ENCODE measurements around the gene SMIM32. TPM values are rescaled to one million over a fixed set of nuclear protein-coding genes. Genes with fewer than 3 reads are reported as not detected.

Gene SMIM32
- total and polyA plus RNA-seq, 2 of the 13 experiments (the other 11 are each of a cell fraction or from before 2014, with no cell fraction given), result 0.15 to 0.20 TPM

- FAIRE-seq, result no peak
Observed at GRCh38 chr5:136230176-136230575, 37.2 kb upstream of the SMIM32 start.

GRCh38 chr5:136228136-136228757 is 35.3 kb upstream of the SMIM32 start:
- 27% methylated on average over 7 of the region's 7 CpGs for WGBS (ENCODE audit: low lambda C conversion rate)
- no TSS peak for BruUV-seq (replicated peaks)
- Histone ChIP-seq H3K79me2 (ENCODE audit: insufficient read depth, low read length) (no peaks in the 10 kb centered on the region), H3K27me3 (ENCODE audit: control insufficient read depth in 1 of 2, insufficient read depth in 2 of 2, low read length in 2 of 2) (peaks cover 0 to 19% of the 10 kb centered on the region in 2 experiments; a peak in 2 of 5 replicates), H4K20me1 (ENCODE audit: insufficient read depth, low read length) (no peaks in the 10 kb centered on the region), H3K4me3 (replicated peaks in 1 of 3; ENCODE audit: insufficient read depth in 1 of 3, low read depth in 2 of 3, low read length in 3 of 3) (no peak overlapping the region), H2AFZ (ENCODE audit: low read length) (no peak overlapping the region), H3K9ac (ENCODE audit: insufficient read depth, low read depth, low read length) (no peak overlapping the region), H3K36me3 (replicated peaks in 1 of 2; ENCODE audit: control insufficient read depth in 1 of 2, insufficient read depth in 2 of 2, low read length in 2 of 2) (no peaks in the 10 kb centered on the region), H3K4me1 (ENCODE audit: insufficient read depth, low read length) (no peaks in the 10 kb centered on the region), H3K4me2 (ENCODE audit: low read depth, low read length) (no peak overlapping the region), H3K27ac (ENCODE audit: extremely low read length, insufficient read depth, low read length) (no peak overlapping the region), H3K9me3 (ENCODE audit: low read length) (no peaks in the 10 kb centered on the region)
- DNase-seq (ENCODE audit: low spot score) (no peak), FAIRE-seq (no peak), ATAC-seq (no peak)
- TF ChIP-seq DR1 (CRISPR knock-in tag; IDR thresholded peaks at IDR 0.05) (no peak), SMAD9 (CRISPR knock-in tag; IDR thresholded peaks at IDR 0.05) (no peak), CREB3 (CRISPR knock-in tag; IDR thresholded peaks at IDR 0.05) (no peak), ZBTB26 (CRISPR knock-in tag; IDR thresholded peaks at IDR 0.05; ENCODE audit: borderline replicate concordance) (no peak), SALL2 (CRISPR knock-in tag; IDR thresholded peaks at IDR 0.05) (no peak), ATF3 (CRISPR knock-in tag; IDR thresholded peaks at IDR 0.05) (no peak), BRF2 (CRISPR knock-in tag; IDR thresholded peaks at IDR 0.05) (no peak)
- CTCF ChIA-PET (ENCODE audit: low intra/inter-chr PET ratio, low total read pairs), result no interaction called here
- intact Hi-C loops (cut with micrococcal nuclease; ENCODE audit: unreplicated experiment) (no loop called here), in situ Hi-C loops (cut with HindIII; ENCODE audit: extremely low pct_ligation_motif_present, low pct_unique_long_range_greater_than_20kb) (no loop called here)
- POLR2A ChIA-PET, result no interaction called here

More at GRCh38 chr5:136230176-136230575, 37.2 kb upstream of the SMIM32 start:
- Histone ChIP-seq H4K20me1 (ENCODE audit: insufficient read depth, low read length) (no peaks in the 10 kb centered on the region), H3K9ac (ENCODE audit: insufficient read depth, low read depth, low read length) (no peak overlapping the region), H3K27ac (ENCODE audit: extremely low read length, insufficient read depth, low read length) (no peak overlapping the region), H3K4me3 (replicated peaks in 1 of 3; ENCODE audit: insufficient read depth in 1 of 3, low read depth in 2 of 3, low read length in 3 of 3) (no peak overlapping the region), H3K4me2 (ENCODE audit: low read depth, low read length) (no peak overlapping the region), H3K79me2 (ENCODE audit: insufficient read depth, low read length) (no peaks in the 10 kb centered on the region), H3K9me3 (ENCODE audit: low read length) (no peaks in the 10 kb centered on the region), H3K27me3 (ENCODE audit: control insufficient read depth in 1 of 2, insufficient read depth in 2 of 2, low read length in 2 of 2) (peaks cover 0 to 19% of the 10 kb centered on the region in 2 experiments; a peak in 2 of 5 replicates), H2AFZ (ENCODE audit: low read length) (no peak overlapping the region), H3K4me1 (ENCODE audit: insufficient read depth, low read length) (no peaks in the 10 kb centered on the region), H3K36me3 (replicated peaks in 1 of 2; ENCODE audit: control insufficient read depth in 1 of 2, insufficient read depth in 2 of 2, low read length in 2 of 2) (no peaks in the 10 kb centered on the region)
- BruUV-seq (replicated peaks), result no TSS peak
- CTCF ChIA-PET (ENCODE audit: low intra/inter-chr PET ratio, low total read pairs), result no interaction called here
- in situ Hi-C loops (cut with HindIII; ENCODE audit: extremely low pct_ligation_motif_present, low pct_unique_long_range_greater_than_20kb), result no loop called here
- TF ChIP-seq RBAK (CRISPR knock-in tag; IDR thresholded peaks at IDR 0.05), result no peak
- no peak for TF ChIP-seq ZNF709 (CRISPR knock-in tag; IDR thresholded peaks at IDR 0.05)
- TF ChIP-seq SATB2 (CRISPR knock-in tag; IDR thresholded peaks at IDR 0.05), result no peak
- TF ChIP-seq ZNF335 (CRISPR knock-in tag; IDR thresholded peaks at IDR 0.05), result no peak
- POLR2A ChIA-PET, result no interaction called here
- intact Hi-C loops (cut with micrococcal nuclease; ENCODE audit: unreplicated experiment), result no loop called here
- ATAC-seq (no peak), DNase-seq (ENCODE audit: low spot score) (no peak)
- WGBS (ENCODE audit: low lambda C conversion rate), result 2% methylated on average over 1 of the region's 1 CpG
